ENCODE data around the gene POLE2. TPM values are rescaled to one million over a fixed set of nuclear protein-coding genes. Genes with fewer than 3 reads are reported as not detected.

POLE2 gene
- total RNA-seq, 1 experiment from 2014 or later = 31.4 TPM

GRCh38 chr14:49641697-49642129 is 46.3 kb downstream of the POLE2 start:
- POLR2A ChIA-PET = interaction anchor here (0.7 to 1.5 kb wide), 3 partner anchors 22 to 126 kb away, joined by 3 to 5 read pairs (median 4); partner anchors contain the start of genes MGAT2, RPL36AL and RPS29

GRCh38 chr14:49640540-49641417 is 47.2 kb downstream of the POLE2 start:
- POLR2A ChIA-PET = interaction anchor here (1.1 to 1.5 kb wide), 2 partner anchors 21 to 54 kb away, joined by 3 to 4 read pairs; partner anchors contain the start of genes MGAT2, RPL36AL and RPS29
- CTCF ChIA-PET = no interaction called here

More at GRCh38 chr14:49641697-49642129, 46.3 kb downstream of the POLE2 start:
- Mint-ChIP-seq H3K27ac (ENCODE audit: unreplicated experiment) (peak overlapping the region; percentile 72), H3K27me3 (ENCODE audit: insufficient read depth, unreplicated experiment) (no peaks in the 10 kb centered on the region), H3K4me1 (ENCODE audit: low read depth, unreplicated experiment) (peaks cover 23% of the 10 kb centered on the region), H3K9me3 (ENCODE audit: unreplicated experiment) (no peaks in the 10 kb centered on the region), H3K36me3 (ENCODE audit: insufficient read depth, unreplicated experiment) (peaks cover 58% of the 10 kb centered on the region), H3K4me3 (ENCODE audit: unreplicated experiment) (peak overlapping the region; percentile 58)
- Histone ChIP-seq H3K27me3 (replicated peaks; ENCODE audit: control insufficient read depth, insufficient read depth, low read length) (no peaks in the 10 kb centered on the region), H3K9me3 (no peaks in the 10 kb centered on the region), H3K4me1 (peaks cover 25% of the 10 kb centered on the region), H3K36me3 (ENCODE audit: control insufficient read depth, insufficient read depth, low read length) (peaks cover 2% of the 10 kb centered on the region), H3K4me3 (ENCODE audit: low read depth, low read length) (no peak overlapping the region)
- no TSS peak for BruUV-seq (replicated peaks)
- TF ChIP-seq CTCF (IDR thresholded peaks at IDR 0.05; ENCODE audit: insufficient read depth in 1 of 2, low read depth in 1 of 2, low read length in 1 of 2, severe bottlenecking in 1 of 2, unreplicated experiment in 1 of 2) = no peak
- peak; percentile 86 to 89 for DNase-seq
- CTCF ChIA-PET = interaction anchor here (1.1 kb wide), 1 partner anchor 24 kb away, joined by 3 read pairs; no protein-coding TSS in a partner anchor
- intact Hi-C loops (cut with micrococcal nuclease; ENCODE audit: unreplicated experiment) = loop anchor here (1.0 kb wide), 1 partner anchor 46 kb away; no protein-coding TSS in a partner anchor

More at GRCh38 chr14:49640540-49641417, 47.2 kb downstream of the POLE2 start:
- TF ChIP-seq CTCF (IDR thresholded peaks at IDR 0.05; ENCODE audit: insufficient read depth in 1 of 2, low read depth in 1 of 2, low read length in 1 of 2, severe bottlenecking in 1 of 2, unreplicated experiment in 1 of 2) = no peak
- Mint-ChIP-seq H3K27ac (ENCODE audit: unreplicated experiment) (peak overlapping the region; percentile 72), H3K27me3 (ENCODE audit: insufficient read depth, unreplicated experiment) (no peaks in the 10 kb centered on the region), H3K4me1 (ENCODE audit: low read depth, unreplicated experiment) (peaks cover 27% of the 10 kb centered on the region), H3K36me3 (ENCODE audit: insufficient read depth, unreplicated experiment) (peaks cover 60% of the 10 kb centered on the region), H3K4me3 (ENCODE audit: unreplicated experiment) (no peak overlapping the region), H3K9me3 (ENCODE audit: unreplicated experiment) (no peaks in the 10 kb centered on the region)
- Histone ChIP-seq H3K9me3 (no peaks in the 10 kb centered on the region), H3K36me3 (ENCODE audit: control insufficient read depth, insufficient read depth, low read length) (peaks cover 2% of the 10 kb centered on the region), H3K4me3 (ENCODE audit: low read depth, low read length) (no peak overlapping the region), H3K27me3 (replicated peaks; ENCODE audit: control insufficient read depth, insufficient read depth, low read length) (no peaks in the 10 kb centered on the region), H3K4me1 (peaks cover 25% of the 10 kb centered on the region)
- BruUV-seq (replicated peaks) = no TSS peak
- intact Hi-C loops (cut with micrococcal nuclease; ENCODE audit: unreplicated experiment) = loop anchor here (1.0 kb wide), 1 partner anchor 47 kb away; no protein-coding TSS in a partner anchor
- DNase-seq = no peak
